Measurements from ENCODE around the gene MYT1.

DNA sequence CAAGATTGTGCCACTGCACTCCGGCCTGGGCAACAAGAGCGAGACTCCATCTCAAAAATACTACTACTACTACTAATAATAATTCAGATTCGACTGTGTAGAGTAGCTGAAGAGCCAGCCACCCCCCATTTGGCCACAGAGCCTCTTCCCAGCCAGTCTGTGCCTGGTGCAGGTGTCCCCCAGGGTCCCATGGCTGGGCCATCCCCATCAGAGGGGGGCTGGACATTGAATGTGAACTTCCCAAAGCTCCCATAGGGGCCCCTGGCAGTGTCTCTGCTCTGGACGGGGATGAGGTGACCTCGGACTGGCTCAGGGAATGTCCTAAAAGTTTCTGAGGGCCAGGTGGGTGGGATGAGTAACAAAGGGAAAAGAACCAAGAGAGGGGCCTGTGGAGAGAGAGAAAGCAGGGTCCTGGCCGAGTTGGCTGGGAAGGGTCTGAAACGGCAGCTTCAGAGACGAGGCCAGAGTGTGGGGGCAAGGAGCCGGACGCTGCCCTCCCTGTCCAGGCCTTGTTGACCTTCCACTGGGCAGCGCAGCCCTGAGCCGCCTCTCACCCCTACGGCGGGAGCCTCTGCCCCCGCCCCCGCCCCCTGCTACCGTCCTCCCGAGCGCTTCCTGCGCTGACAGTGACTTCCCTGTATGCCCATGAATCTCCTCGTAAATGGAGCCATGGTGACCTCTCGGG is 66.4 kb downstream of the MYT1 start:
- TF ChIP-seq, protein P1, sequence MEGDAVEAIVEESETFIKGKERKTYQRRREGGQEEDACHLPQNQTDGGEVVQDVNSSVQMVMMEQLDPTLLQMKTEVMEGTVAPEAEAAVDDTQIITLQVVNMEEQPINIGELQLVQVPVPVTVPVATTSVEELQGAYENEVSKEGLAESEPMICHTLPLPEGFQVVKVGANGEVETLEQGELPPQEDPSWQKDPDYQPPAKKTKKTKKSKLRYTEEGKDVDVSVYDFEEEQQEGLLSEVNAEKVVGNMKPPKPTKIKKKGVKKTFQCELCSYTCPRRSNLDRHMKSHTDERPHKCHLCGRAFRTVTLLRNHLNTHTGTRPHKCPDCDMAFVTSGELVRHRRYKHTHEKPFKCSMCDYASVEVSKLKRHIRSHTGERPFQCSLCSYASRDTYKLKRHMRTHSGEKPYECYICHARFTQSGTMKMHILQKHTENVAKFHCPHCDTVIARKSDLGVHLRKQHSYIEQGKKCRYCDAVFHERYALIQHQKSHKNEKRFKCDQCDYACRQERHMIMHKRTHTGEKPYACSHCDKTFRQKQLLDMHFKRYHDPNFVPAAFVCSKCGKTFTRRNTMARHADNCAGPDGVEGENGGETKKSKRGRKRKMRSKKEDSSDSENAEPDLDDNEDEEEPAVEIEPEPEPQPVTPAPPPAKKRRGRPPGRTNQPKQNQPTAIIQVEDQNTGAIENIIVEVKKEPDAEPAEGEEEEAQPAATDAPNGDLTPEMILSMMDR (IDR thresholded peaks at IDR 0.05; ENCODE audit: insufficient read depth, low read length) = no peak
- TF ChIP-seq GABPA (IDR thresholded peaks at IDR 0.05; ENCODE audit: low read depth) = no peak
